Lung (tissue), 12 donors: ENCODE measurements around the gene TBC1D17. TPM values are rescaled to one million over a fixed set of nuclear protein-coding genes. Genes with fewer than 3 reads are reported as not detected.

Experiments used
- ATAC-seq: fragments of 200-7000 bp; cut with Tn5 transposase; one replicate; pipeline ENCODE4 v1.9.1; 2020; ENCODE audit warnings: moderate number of reproducible peaks; ENCODE audit not compliant: insufficient read depth, low FRiP score
- DNase-seq, 3 donors: peaks; one replicate each; pipeline ENCODE4 v3.0.0-alpha.2; 2013 to 2017
- H3K27ac ChIP-seq, 2 donors: one replicate each; pipeline ENCODE4 v1.5.1; 2013; ENCODE audit warnings: mild to moderate bottlenecking in 2 of 2, moderate library complexity in 2 of 2, control low read depth in 1 of 2, inconsistent platforms in 1 of 2, low read depth in 1 of 2, low read length in 1 of 2
- H3K27me3 ChIP-seq, 3 donors: one replicate each; pipeline ENCODE4 v1.5.1; 2013; ENCODE audit warnings: low read length in 2 of 3; ENCODE audit not compliant: control insufficient read depth in 3 of 3, insufficient read depth in 3 of 3
- H3K36me3 ChIP-seq, 4 donors: one replicate each; pipeline ENCODE4 v1.5.1; 2013; ENCODE audit warnings: low read length in 4 of 4, mild to moderate bottlenecking in 1 of 4, moderate library complexity in 1 of 4; ENCODE audit not compliant: control insufficient read depth in 4 of 4, insufficient read depth in 4 of 4
- H3K4me1 ChIP-seq, 5 donors: one replicate each; pipeline ENCODE4 v1.5.1; 2013; ENCODE audit warnings: low read length in 5 of 5, mild to moderate bottlenecking in 2 of 5, moderate library complexity in 1 of 5; ENCODE audit not compliant: control insufficient read depth in 5 of 5, insufficient read depth in 5 of 5
- H3K4me3 ChIP-seq: one replicate; pipeline ENCODE4 v1.5.1; 2013; ENCODE audit warnings: mild to moderate bottlenecking, control low read depth, moderate library complexity
- H3K9ac ChIP-seq, 2 donors: one replicate each; pipeline ENCODE4 v1.5.1; 2013; ENCODE audit warnings: low read length in 2 of 2, control low read depth in 1 of 2; ENCODE audit not compliant: insufficient read depth in 1 of 2
- H3K9me3 ChIP-seq, 4 donors: one replicate each; pipeline ENCODE4 v1.5.1; 2013; ENCODE audit warnings: low read length in 3 of 4, mild to moderate bottlenecking in 1 of 4, moderate library complexity in 1 of 4; ENCODE audit not compliant: control insufficient read depth in 4 of 4, insufficient read depth in 3 of 4
- CTCF ChIP-seq: IDR thresholded peaks from 2 replicates; pipeline ENCODE4 v1.5.1; 2012; ENCODE audit warnings: mild to moderate bottlenecking; ENCODE audit errors: control extremely low read depth, extremely low read depth
- WGBS, 2 donors: extraction: QIAGEN DNeasy Blood & Tissue Kit; methylation state at CpG; one replicate each; pipeline ENCODE4 v1.1.7; 2013; 5-methylcytosine and 5-hydroxymethylcytosine counted together
- polyA plus RNA-seq, 2 donors: library from polyadenylated mRNA; stranded (reverse); fragments of 200-250 nt; gene quantifications; one replicate each; pipeline ENCODE4 v1.2.1, GENCODE V29; 2013
- total RNA-seq, 2 donors: library from RNA; depleted of rRNA in 1 of 2; stranded (reverse); fragments of >200 nt in 1 of 2; gene quantifications; one replicate each; pipeline ENCODE4 v1.2.1, GENCODE V29; 2014 to 2021
- donor health status: control.
- donor health status: control.
- donor health status: Bipolar disorder and iron deficiency.
- donor health status: healthy.
- donor health status: DM: yes; HTN: yes; CAD: no.

The TBC1D17 gene
- total and polyA plus RNA-seq, 4 donors: 23.3 to 52.9 (median 32.4) TPM

- no peak overlapping the region for H3K27ac ChIP-seq
Measured at GRCh38 chr19:49848938-49849337, 28.6 kb upstream of the TBC1D17 start.

GRCh38 chr19:49849433-49850220 is 27.9 kb upstream of the TBC1D17 start:
- H3K4me3 ChIP-seq: no peak overlapping the region
- WGBS, 2 donors: 91% methylated on average over 15 of the region's 15 CpGs

More at GRCh38 chr19:49848938-49849337, 28.6 kb upstream of the TBC1D17 start:
- Histone ChIP-seq H3K4me1 (peaks cover 0 to 21% (median 13%) of the 10 kb centered on the region in 5 donors), H3K9me3 (peaks cover 0 to 8% (median under 1%) of the 10 kb centered on the region in 4 donors), H3K9ac (no peak overlapping the region), H3K36me3 (peaks cover 0 to 16% (median 0%) of the 10 kb centered on the region in 4 donors), H3K27me3 (no peaks in the 10 kb centered on the region), H3K4me3 (no peak overlapping the region)
- no peak for ATAC-seq
- DNase-seq: no peak
- no peak for TF ChIP-seq CTCF
- WGBS, 2 donors: 86 to 88% methylated on average over 3 of the region's 3 CpGs

GRCh38 chr19:49850221-49850486 is 27.3 kb upstream of the TBC1D17 start:
- no peak for DNase-seq
- no peak for TF ChIP-seq CTCF
- no peaks in the 10 kb centered on the region for H3K27me3 ChIP-seq
- no peak overlapping the region for H3K9ac ChIP-seq
- peaks cover 0 to 8% (median under 1%) of the 10 kb centered on the region in 4 donors for H3K9me3 ChIP-seq
- no peak for ATAC-seq
- H3K4me3 ChIP-seq: no peak overlapping the region
- H3K36me3 ChIP-seq: peaks cover 0 to 20% (median 6%) of the 10 kb centered on the region in 4 donors
- 53 to 65% methylated on average over 12 of the region's 12 CpGs for WGBS, 2 donors
- peaks cover 0 to 22% (median 13%) of the 10 kb centered on the region in 5 donors for H3K4me1 ChIP-seq
- peak overlapping the region; percentile 69 to 80 for H3K27ac ChIP-seq

More at GRCh38 chr19:49849433-49850220, 27.9 kb upstream of the TBC1D17 start:
- DNase-seq (no peak), ATAC-seq (no peak)
- Histone ChIP-seq H3K4me1 (peaks cover 0 to 22% (median 13%) of the 10 kb centered on the region in 5 donors), H3K27me3 (no peaks in the 10 kb centered on the region), H3K9ac (no peak overlapping the region), H3K9me3 (peaks cover 0 to 8% (median under 1%) of the 10 kb centered on the region in 4 donors), H3K27ac (peak overlapping the region; percentile 69 to 80), H3K36me3 (peaks cover 0 to 16% (median 2%) of the 10 kb centered on the region in 4 donors)
- no peak for TF ChIP-seq CTCF
